HepG2 (cell line): ENCODE results near the gene NFKB2. TPM values are rescaled to one million over a fixed set of nuclear protein-coding genes. Genes with fewer than 3 reads are reported as not detected.
A peak's percentile ranks its signal among the peaks of the same experiment; 100 is the strongest.

Source experiments
- AKNA ChIP-seq: sonication (generic); formaldehyde crosslinking; IDR thresholded peaks from 2 replicates; pipeline ENCODE4 v1.4.0; 2020; ENCODE audit warnings: missing genetic modification reagents, borderline replicate concordance
- ARID2 ChIP-seq: sonication (generic); formaldehyde crosslinking; IDR thresholded peaks from 2 replicates; pipeline ENCODE4 v1.8.1; 2022; ENCODE audit warnings: mild to moderate bottlenecking, missing genetic modification reagents, borderline replicate concordance
- ARNT ChIP-seq: fragments of 450-650 bp; IDR thresholded peaks from 2 replicates; pipeline ENCODE4 v1.6.1; 2017
- EEA1 ChIP-seq: sonication (generic); formaldehyde crosslinking; IDR thresholded peaks from 2 replicates; pipeline ENCODE4 v1.5.1; 2020; ENCODE audit warnings: mild to moderate bottlenecking, missing genetic modification reagents, borderline replicate concordance
- GRHL1 ChIP-seq: sonication (generic); formaldehyde crosslinking; conservative IDR thresholded peaks from 2 replicates; pipeline ENCODE4 v1.8.0; 2022; ENCODE audit warnings: missing genetic modification reagents
- GTF3A ChIP-seq: sonication (generic); formaldehyde crosslinking; conservative IDR thresholded peaks from 2 replicates; pipeline ENCODE4 v1.4.0; 2020; ENCODE audit warnings: mild to moderate bottlenecking, missing genetic modification reagents
- PITX1 ChIP-seq: sonication (generic); formaldehyde crosslinking; IDR thresholded peaks from 2 replicates; pipeline ENCODE4 v1.5.1; 2020; ENCODE audit warnings: mild to moderate bottlenecking, missing genetic modification reagents
- SOX13 ChIP-seq, 3 experiments: fragments of 450-650 bp in 1 of 3; sonication (generic) in 1 of 3; formaldehyde crosslinking in 1 of 3; IDR thresholded peaks in 2 of 3; conservative IDR thresholded peaks in 1 of 3; 2 replicates each; pipeline versions ENCODE4 v1.5.0 to v1.6.1; 2016 to 2020; ENCODE audit warnings: antibody characterized with exemption in 1 of 3, mild to moderate bottlenecking in 1 of 3, missing compliant biosample characterization in 1 of 3, missing genetic modification reagents in 1 of 3, moderate library complexity in 1 of 3
- STAG1 ChIP-seq: sonication (generic); formaldehyde crosslinking; IDR thresholded peaks from 2 replicates; pipeline ENCODE4 v1.4.0; 2020; ENCODE audit warnings: missing genetic modification reagents
- XRCC5 ChIP-seq: fragments of 200-400 bp; formaldehyde crosslinking; optimal IDR thresholded peaks from 2 replicates; pipeline ENCODE3; 2017; ENCODE audit warnings: mild to moderate bottlenecking, low read length
- ZBTB46 ChIP-seq: sonication (generic); formaldehyde crosslinking; IDR thresholded peaks from 2 replicates; pipeline ENCODE4 v1.4.0; 2020; ENCODE audit warnings: mild to moderate bottlenecking, missing genetic modification reagents, borderline replicate concordance
- ZNF276 ChIP-seq: sonication (generic); formaldehyde crosslinking; IDR thresholded peaks from 2 replicates; pipeline ENCODE4 v1.4.0; 2020; ENCODE audit warnings: mild to moderate bottlenecking, low read depth, missing genetic modification reagents
- ZNF720 ChIP-seq: sonication (generic); formaldehyde crosslinking; IDR thresholded peaks from 2 replicates; pipeline ENCODE4 v1.4.0; 2020; ENCODE audit warnings: missing genetic modification reagents
- ZNF776 ChIP-seq: sonication (generic); formaldehyde crosslinking; IDR thresholded peaks from 2 replicates; pipeline ENCODE4 v1.4.0; 2020; ENCODE audit warnings: mild to moderate bottlenecking, missing genetic modification reagents
- ZNF800 ChIP-seq: sonication (generic); formaldehyde crosslinking; IDR thresholded peaks from 2 replicates; pipeline ENCODE4 v1.4.0; 2020; ENCODE audit warnings: missing genetic modification reagents
- ZNF891 ChIP-seq: sonication (generic); formaldehyde crosslinking; IDR thresholded peaks from 2 replicates; pipeline ENCODE4 v1.5.0; 2020; ENCODE audit warnings: mild to moderate bottlenecking, missing genetic modification reagents
- ZSCAN30 ChIP-seq: sonication (generic); formaldehyde crosslinking; IDR thresholded peaks from 2 replicates; pipeline ENCODE4 v1.5.0; 2020; ENCODE audit warnings: mild to moderate bottlenecking, missing genetic modification reagents
- polyA plus RNA-seq, 8 experiments: library from polyadenylated mRNA; depleted of rRNA in 3 of 8; stranded (reverse) in 7 of 8; unstranded in 1 of 8; fragments of >200 nt; fragmentation: Illumina TruSeq in 4 of 8; extraction: Trizol in 4 of 8; gene quantifications; 2 replicates each; pipeline versions ENCODE4 v1.2.1 to v1.2.3, GENCODE V29; 2011 to 2016; ENCODE audit warnings: low read depth in 4 of 8, missing spikeins in 1 of 8, mixed read lengths in 1 of 8; ENCODE audit not compliant: insufficient read depth in 1 of 8
- total RNA-seq, 5 experiments: library from RNA; depleted of rRNA; stranded (reverse); fragments of >200 nt; fragmentation: Illumina TruSeq; extraction: Trizol; gene quantifications; 2 replicates each; pipeline ENCODE4 v1.2.3, GENCODE V29; 2016; ENCODE audit warnings: low read depth in 1 of 5

NFKB2 gene
- total and polyA plus RNA-seq, 2 of the 13 experiments (the other 11 are each of a cell fraction or from before 2014, with no cell fraction given) = 7.7 to 12.5 TPM

- TF ChIP-seq ZNF800 = no peak
- no peak for TF ChIP-seq SOX13 (IDR thresholded peaks at IDR 0.05)
- no peak for TF ChIP-seq SOX13 (CRISPR knock-in tag; conservative IDR thresholded peaks at IDR 0.05 in 1 of 2, IDR thresholded peaks at IDR 0.05 in 1 of 2)
- no peak for TF ChIP-seq ZNF776 (CRISPR knock-in tag)
- no peak for TF ChIP-seq ZNF891 (CRISPR knock-in tag)
- no peak for TF ChIP-seq ZNF720 (CRISPR knock-in tag)
- peak; percentile 80 for TF ChIP-seq STAG1 (CRISPR knock-in tag)
- TF ChIP-seq ARNT = no peak
- TF ChIP-seq AKNA (CRISPR knock-in tag) = no peak
- no peak for TF ChIP-seq ZSCAN30 (CRISPR knock-in tag)
- TF ChIP-seq GRHL1 (CRISPR knock-in tag) = no peak
- no peak for TF ChIP-seq ZNF276
- no peak for TF ChIP-seq ARID2 (CRISPR knock-in tag)
- no peak for TF ChIP-seq GTF3A (CRISPR knock-in tag)
- no peak for TF ChIP-seq PITX1 (CRISPR knock-in tag)
- TF ChIP-seq ZBTB46 (CRISPR knock-in tag) = no peak
- TF ChIP-seq XRCC5 = peak; percentile 48
- no peak for TF ChIP-seq EEA1
These were observed 43.3 kb upstream of the NFKB2 start (continued) for GRCh38 chr10:102352066-102352715.
